Activated naive CD8-positive, alpha-beta T cell treated with anti-CD3 and anti-CD28 coated beads, Interleukin-2, amount 10 ng/mL, durations not matched to agents 7 days and 5 days (primary cell): Measurements from ENCODE around the gene CD8B2. TPM values are rescaled to one million over a fixed set of nuclear protein-coding genes. Genes with fewer than 3 reads are reported as not detected.
A peak's percentile ranks its signal among the peaks of the same experiment; 100 is the strongest.
"Not testable (repeated sequence)": the region's sequence is repeated elsewhere in the genome, so short reads cannot be mapped to it uniquely, and the experiment has no call there.

Experiments
- ATAC-seq: fragments of 150-1000 bp; cut with Tn5 transposase; one replicate; pipeline ENCODE4 v1.10.0; 2021; ENCODE audit warnings: low read depth, moderate library complexity
- POLR2A ChIA-PET: fragments of 350-600 bp; sonication (Branson Sonifier 250); formaldehyde crosslinking; loops from one replicate; lab custom pipeline; 2021; ENCODE audit warnings: antibody characterized with exemption; lab: Charles Lee
- DNase-seq: peaks from one replicate; pipeline ENCODE4 v3.0.0; 2021
- H3K27ac Mint-ChIP-seq: one replicate; pipeline ENCODE4 v1.8.0; 2022; ENCODE audit warnings: mild to moderate bottlenecking, mixed read lengths
- H3K27me3 Mint-ChIP-seq: one replicate; pipeline ENCODE4 v1.8.0; 2022; ENCODE audit warnings: mild to moderate bottlenecking, moderate library complexity, mixed read lengths
- H3K36me3 Mint-ChIP-seq: one replicate; pipeline ENCODE4 v1.8.0; 2021; ENCODE audit warnings: mild to moderate bottlenecking, mixed read lengths
- H3K4me1 Mint-ChIP-seq: one replicate; pipeline ENCODE4 v1.8.0; 2021; ENCODE audit warnings: mixed read lengths
- H3K4me3 Mint-ChIP-seq: one replicate; pipeline ENCODE4 v1.8.0; 2022; ENCODE audit warnings: mild to moderate bottlenecking, moderate library complexity, mixed read lengths
- H3K9me3 Mint-ChIP-seq: one replicate; pipeline ENCODE4 v1.8.0; 2021; ENCODE audit warnings: mixed read lengths
- total RNA-seq, 2 experiments: library from RNA; stranded (reverse); gene quantifications; one replicate each; pipeline ENCODE4 v1.2.3, GENCODE V29; 2021

CD8B2 gene
- total RNA-seq, 2 experiments from 2014 or later: 7.3 to 8.6 TPM

DNA sequence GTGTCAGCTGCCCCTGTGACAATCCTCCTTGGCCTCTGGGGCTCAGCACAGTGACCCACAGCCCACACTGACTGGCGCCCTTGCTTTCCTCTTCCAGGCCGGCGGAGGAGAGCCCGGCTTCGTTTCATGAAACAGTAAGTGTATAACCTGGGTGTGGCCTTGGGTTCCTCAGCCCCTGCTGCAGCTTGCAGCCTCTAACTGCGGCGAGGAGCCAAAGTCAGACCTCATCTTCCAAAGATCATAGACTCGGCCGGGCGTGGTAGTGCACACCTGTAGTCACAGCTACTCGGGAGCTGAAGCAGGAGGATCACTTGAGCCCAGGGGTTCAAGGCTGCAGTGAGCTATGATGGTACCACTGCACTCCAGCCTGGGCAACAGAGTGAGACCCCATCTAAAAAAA, 17.0 kb downstream of the CD8B2 start:
- H3K9me3 Mint-ChIP-seq, POLR2A ChIA-PET, H3K4me3 Mint-ChIP-seq, H3K4me1 Mint-ChIP-seq, DNase-seq, H3K36me3 Mint-ChIP-seq, H3K27me3 Mint-ChIP-seq, H3K27ac Mint-ChIP-seq: not testable (repeated sequence)
- ATAC-seq: peak; percentile 49

DNA sequence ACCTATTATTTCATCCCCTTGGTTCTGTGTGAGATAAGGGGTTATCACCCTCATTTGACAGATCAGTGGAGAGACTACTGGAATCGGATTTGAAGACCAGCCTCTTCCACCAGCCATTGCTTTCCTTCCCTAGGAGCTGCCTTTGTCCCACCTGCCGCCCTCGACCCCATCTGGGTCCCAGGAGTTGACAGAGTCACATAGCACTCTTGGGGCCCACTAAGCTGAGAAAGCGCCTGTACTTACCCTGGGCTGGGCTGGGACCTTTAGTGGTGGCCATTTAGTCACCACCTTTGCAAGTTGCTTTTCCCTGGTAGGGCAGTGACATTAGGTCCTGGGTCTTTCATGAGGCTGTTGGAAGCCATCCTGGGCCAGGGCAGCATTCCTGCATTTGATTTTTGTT, 17.6 kb downstream of the CD8B2 start:
- H3K27me3 Mint-ChIP-seq, H3K36me3 Mint-ChIP-seq, ATAC-seq, H3K4me1 Mint-ChIP-seq, H3K27ac Mint-ChIP-seq, H3K4me3 Mint-ChIP-seq, H3K9me3 Mint-ChIP-seq, POLR2A ChIA-PET, DNase-seq: not testable (repeated sequence)

DNA sequence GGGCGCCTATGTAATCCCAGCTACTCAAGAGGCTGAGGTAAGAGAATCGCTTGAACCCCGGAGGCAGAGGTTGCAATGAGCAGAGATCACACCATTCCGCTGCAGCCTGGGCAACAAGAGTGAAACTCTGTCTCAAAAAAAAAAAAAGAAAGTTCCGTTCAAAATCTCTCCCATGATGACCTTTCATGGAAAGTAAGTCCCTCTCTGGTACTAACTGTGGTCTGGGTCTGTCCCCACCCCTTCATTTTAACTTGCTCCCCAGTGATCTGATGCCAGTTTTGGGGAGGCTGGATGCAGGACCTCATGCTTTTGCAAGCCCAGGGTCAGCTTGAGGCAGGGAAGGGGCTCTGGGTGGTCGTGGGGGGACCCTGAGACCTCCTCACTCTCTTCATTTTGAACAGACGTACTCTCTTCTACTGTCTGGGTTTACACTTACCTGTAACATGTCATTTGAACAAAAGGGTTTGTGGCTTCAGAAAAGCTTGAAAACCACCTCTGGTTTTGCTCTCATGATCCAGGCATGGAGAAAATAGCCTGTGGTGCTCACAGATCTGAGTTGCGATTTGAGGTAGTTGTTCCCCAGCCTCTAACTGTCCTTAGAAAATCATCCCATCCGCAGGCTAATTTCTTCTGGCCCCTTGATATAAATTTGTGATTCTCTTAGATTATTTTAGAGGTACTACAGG, 19.0 kb downstream of the CD8B2 start:
- Mint-ChIP-seq H3K27ac (peak overlapping the region; percentile 85), H3K4me3 (peak overlapping the region; percentile 39)
- H3K36me3 Mint-ChIP-seq, H3K4me1 Mint-ChIP-seq, H3K9me3 Mint-ChIP-seq, POLR2A ChIA-PET, H3K27me3 Mint-ChIP-seq: not testable (repeated sequence)
- DNase-seq (peak; percentile 42), ATAC-seq (peak; percentile 70)

DNA sequence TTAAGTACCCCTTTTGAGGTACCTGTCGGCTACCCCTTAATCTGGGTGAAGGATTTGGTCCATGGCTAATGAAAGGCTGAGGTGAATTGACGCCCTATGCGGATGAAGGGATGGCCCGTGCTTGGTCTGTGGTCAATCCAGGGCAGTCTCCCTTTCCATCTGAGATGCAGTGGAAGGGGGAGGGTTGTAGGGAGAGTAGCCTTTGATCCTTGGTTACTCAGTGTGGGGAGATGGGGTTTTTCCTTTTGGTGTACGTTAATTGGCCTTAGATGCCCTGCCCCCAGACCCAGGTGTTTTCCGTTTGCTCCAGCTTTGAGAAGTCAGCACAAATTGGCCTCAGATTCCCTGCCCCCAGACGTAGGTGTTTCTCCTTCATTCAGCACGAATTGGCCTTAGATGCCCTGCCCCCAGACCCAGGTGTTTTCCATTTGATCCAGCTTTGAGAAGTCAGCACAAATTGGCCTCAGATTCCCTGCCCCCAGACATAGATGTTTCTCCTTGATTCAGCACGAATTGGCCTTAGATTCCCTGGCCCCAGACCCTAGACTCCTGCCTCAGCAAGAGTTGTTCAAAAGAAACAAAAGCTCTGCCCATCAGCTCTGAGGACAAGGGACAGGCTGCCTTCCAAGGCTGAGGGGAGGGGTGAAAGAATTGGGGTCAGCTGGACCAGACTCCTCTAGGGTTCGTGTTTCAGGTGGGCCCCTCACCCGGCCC, 21.7 kb downstream of the CD8B2 start:
- H3K36me3 Mint-ChIP-seq, H3K4me1 Mint-ChIP-seq, H3K9me3 Mint-ChIP-seq, H3K4me3 Mint-ChIP-seq, H3K27me3 Mint-ChIP-seq, ATAC-seq, H3K27ac Mint-ChIP-seq, DNase-seq: not testable (repeated sequence)
- POLR2A ChIA-PET: interaction anchor here (0.6 kb wide), 1 partner anchor 576 kb away, joined by 3 read pairs; no protein-coding TSS in a partner anchor

DNA sequence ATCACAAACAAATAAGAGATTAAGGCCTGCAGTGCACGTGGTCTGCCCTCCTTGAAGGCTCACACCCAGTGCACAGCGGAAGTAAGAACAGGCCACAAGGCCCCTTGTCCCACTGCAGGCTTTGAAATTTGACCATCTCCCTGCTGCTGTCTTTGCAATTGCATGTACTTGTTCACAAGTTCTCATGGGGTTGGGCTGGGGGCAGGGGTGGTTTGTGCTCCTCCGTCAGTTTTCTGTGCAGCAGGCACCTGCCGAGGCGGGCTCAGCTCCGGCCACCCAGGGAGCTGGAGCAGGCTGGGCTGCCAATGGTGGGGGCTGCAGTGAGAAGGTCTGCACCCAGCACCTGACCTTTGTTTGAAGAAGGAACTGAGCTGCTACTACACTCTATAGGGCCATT, 22.2 kb downstream of the CD8B2 start:
- not testable (repeated sequence) for H3K4me1 Mint-ChIP-seq, H3K27me3 Mint-ChIP-seq, DNase-seq, H3K9me3 Mint-ChIP-seq, H3K27ac Mint-ChIP-seq, H3K36me3 Mint-ChIP-seq, ATAC-seq, H3K4me3 Mint-ChIP-seq
- POLR2A ChIA-PET: interaction anchor here (0.6 kb wide), 1 partner anchor 577 kb away, joined by 3 read pairs; no protein-coding TSS in a partner anchor

DNA sequence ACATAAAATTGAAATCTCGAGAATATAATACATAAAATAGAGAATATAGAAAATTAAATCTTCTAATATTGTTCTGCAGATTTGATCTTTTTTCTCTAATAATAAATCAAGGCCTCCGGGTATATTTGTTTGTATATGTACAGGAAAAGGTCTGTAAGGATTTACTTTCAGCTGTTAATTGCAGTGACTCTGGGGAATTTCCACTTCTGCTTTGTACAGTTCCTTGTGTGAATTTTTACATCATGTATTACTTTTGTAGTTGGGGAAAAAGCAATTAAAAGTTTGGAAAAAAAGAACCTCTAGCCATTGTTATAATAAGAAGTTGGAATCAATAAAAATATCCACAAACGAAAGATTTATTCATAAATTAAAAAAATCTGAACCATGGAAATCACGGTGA, 23.6 kb downstream of the CD8B2 start:
- ATAC-seq, H3K36me3 Mint-ChIP-seq, DNase-seq, H3K4me3 Mint-ChIP-seq, POLR2A ChIA-PET, H3K9me3 Mint-ChIP-seq, H3K4me1 Mint-ChIP-seq, H3K27me3 Mint-ChIP-seq, H3K27ac Mint-ChIP-seq: not testable (repeated sequence)

DNA sequence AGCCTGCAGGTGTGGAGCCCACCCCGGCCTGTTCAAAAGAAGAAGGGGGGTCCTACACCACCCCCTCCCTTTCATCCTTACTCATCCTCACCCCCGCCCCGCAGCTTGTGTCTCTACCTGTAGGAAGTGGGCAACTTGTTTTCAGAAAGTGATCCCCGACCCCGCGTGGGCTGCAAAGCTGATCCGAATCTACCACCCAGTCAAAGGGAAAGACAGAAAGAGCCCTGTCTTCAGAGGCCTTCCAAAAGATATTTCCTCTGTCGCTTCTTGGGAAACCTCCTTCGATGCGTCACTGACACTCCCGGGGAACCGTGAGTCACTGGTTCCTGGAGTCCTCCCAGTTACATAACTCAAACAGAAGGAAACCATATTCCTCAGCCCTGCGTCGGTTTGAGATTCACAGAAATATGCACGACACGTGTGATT, 24.3 kb downstream of the CD8B2 start:
- H3K36me3 Mint-ChIP-seq, POLR2A ChIA-PET, H3K9me3 Mint-ChIP-seq, DNase-seq, H3K27ac Mint-ChIP-seq, H3K4me3 Mint-ChIP-seq, H3K4me1 Mint-ChIP-seq, H3K27me3 Mint-ChIP-seq: not testable (repeated sequence)
- ATAC-seq: peak; percentile 26

DNA sequence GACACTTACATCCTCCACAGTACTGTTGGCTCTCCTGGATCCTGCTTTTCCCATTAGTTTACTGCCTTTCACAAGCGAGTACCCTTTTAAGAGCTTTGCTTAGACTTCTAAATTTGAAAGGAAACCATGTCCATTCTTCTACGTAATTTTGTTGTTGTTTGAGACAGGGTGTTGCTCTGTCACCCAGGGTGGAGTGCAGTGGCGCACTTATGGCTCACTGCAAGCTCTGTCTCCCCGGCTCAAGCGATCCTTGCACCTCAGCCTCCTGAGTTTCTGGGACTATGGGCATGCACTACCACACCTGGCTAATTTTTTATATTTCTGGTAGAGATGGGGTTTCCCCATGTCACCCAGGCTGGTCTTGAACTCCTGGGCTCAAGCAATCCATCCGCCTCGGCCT, 24.8 kb downstream of the CD8B2 start:
- peak overlapping the region; percentile 65 for H3K27ac Mint-ChIP-seq
- DNase-seq, H3K9me3 Mint-ChIP-seq, H3K4me3 Mint-ChIP-seq, H3K27me3 Mint-ChIP-seq, H3K4me1 Mint-ChIP-seq, POLR2A ChIA-PET, H3K36me3 Mint-ChIP-seq: not testable (repeated sequence)
- peak; percentile 21 for ATAC-seq

DNA sequence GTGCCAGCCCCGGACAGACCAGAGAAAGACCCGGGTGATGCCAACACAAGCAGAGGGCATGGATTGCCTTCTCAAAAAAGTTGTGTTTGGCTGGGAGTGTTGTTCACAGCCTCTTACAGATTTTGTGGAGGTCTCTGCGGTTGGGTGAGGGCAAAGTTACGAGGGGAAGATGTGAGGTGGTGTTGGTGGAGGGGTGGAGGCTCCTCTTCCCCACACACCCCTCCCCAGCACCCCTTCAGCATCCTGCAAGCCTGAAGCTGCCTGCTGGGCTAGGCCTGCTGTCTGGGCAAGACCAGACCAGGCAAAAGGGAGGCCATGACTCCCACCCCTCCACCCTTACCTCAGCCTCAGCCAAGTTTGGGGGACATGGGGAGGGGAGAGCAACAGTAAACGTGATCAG, 26.2 kb downstream of the CD8B2 start:
- peak; percentile 57 for ATAC-seq
- POLR2A ChIA-PET, H3K4me1 Mint-ChIP-seq, H3K4me3 Mint-ChIP-seq, H3K27me3 Mint-ChIP-seq, H3K9me3 Mint-ChIP-seq, DNase-seq, H3K27ac Mint-ChIP-seq, H3K36me3 Mint-ChIP-seq: not testable (repeated sequence)

DNA sequence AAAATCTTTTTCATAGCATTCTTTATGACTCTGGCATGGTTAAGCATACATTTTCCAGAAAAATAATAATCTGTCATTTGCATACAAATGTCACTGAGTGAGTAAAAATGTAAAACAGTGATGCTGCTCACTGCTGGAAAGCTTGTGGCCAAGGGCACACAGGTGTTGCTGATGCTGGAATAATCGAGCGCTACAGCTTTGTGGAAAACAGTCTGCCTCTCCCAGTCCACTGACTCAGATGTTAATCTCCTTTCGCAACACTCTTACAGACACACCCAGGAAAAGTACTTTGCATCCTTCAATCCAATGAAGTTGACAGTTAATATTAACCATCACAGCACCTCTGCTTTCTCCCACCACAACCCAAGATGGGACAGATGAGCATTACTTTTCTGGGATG, 27.7 kb downstream of the CD8B2 start:
- H3K27ac Mint-ChIP-seq, H3K36me3 Mint-ChIP-seq, POLR2A ChIA-PET, ATAC-seq, H3K27me3 Mint-ChIP-seq, H3K4me1 Mint-ChIP-seq, H3K4me3 Mint-ChIP-seq, DNase-seq, H3K9me3 Mint-ChIP-seq: not testable (repeated sequence)

DNA sequence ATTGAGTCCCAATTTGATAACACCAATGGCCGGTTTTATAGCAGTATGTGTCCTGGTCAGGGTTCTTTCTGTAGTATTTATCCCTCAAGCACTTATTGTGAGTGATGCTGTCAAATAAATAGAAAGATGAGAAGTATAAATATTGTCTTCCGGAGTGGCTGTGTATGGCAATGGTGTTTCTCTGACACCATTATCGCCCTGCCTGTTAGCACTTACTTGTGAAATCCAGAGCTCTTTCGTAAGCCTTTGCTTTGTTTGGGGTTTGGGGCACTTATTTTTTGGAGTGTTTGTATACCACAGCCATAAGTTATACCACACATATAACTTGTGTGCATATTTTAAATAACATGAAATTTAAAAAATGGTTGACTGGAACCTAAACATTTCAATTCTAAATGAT, 29.3 kb downstream of the CD8B2 start:
- no peaks in the 10 kb centered on the region for H3K9me3 Mint-ChIP-seq
- H3K4me3 Mint-ChIP-seq: no peak overlapping the region
- peaks cover 2% of the 10 kb centered on the region for H3K27me3 Mint-ChIP-seq
- POLR2A ChIA-PET: no interaction called here
- peaks cover 1% of the 10 kb centered on the region for H3K36me3 Mint-ChIP-seq
- peaks cover 4% of the 10 kb centered on the region for H3K4me1 Mint-ChIP-seq
- H3K27ac Mint-ChIP-seq: no peak overlapping the region
- ATAC-seq: no peak
- no peak for DNase-seq

DNA sequence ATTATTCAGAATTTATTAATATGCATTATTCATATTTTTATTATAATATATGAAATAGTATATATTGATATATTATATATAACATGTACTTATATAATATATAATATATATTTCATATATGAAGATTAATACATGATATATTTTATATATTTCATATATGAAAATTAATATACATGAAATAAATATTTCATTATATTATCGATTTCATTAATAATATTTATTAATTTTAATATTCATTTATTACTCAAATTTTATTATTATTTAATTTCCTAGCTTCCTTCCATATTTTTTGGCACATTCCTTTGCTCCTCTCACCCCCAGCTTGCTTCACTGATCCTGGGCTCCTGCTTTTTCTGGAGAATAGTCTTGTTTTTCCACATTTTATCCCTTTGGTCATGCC, 29.7 kb downstream of the CD8B2 start:
- Mint-ChIP-seq H3K36me3 (peaks cover 1% of the 10 kb centered on the region), H3K9me3 (no peaks in the 10 kb centered on the region), H3K4me1 (peaks cover 4% of the 10 kb centered on the region), H3K27me3 (peaks cover 2% of the 10 kb centered on the region), H3K4me3 (no peak overlapping the region), H3K27ac (no peak overlapping the region)
- DNase-seq: no peak
- POLR2A ChIA-PET: no interaction called here
- no peak for ATAC-seq

DNA sequence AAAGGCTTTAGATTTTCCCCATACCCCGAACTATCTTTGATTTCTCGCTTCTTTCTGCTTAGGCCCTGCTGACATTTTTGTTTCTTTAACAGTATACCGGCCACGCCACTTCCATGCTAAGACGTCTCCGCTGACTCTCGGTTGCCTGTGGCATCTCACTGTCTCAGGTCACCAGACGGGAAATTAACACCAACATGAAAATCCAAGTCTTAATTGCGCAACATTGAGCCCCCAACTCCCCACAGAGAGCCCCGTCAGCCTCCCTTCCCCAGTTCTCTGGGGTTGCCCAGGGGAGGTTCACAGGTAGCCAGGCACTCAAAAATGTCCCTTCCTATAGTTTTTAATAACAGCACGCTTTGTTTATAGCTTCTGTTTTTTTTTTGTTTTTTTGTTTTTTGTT, 30.2 kb downstream of the CD8B2 start:
- DNase-seq (no peak), ATAC-seq (no peak)
- Mint-ChIP-seq H3K4me3 (no peak overlapping the region), H3K27ac (no peak overlapping the region), H3K27me3 (peaks cover 2% of the 10 kb centered on the region), H3K36me3 (peaks cover 1% of the 10 kb centered on the region), H3K4me1 (peaks cover under 1% of the 10 kb centered on the region), H3K9me3 (no peaks in the 10 kb centered on the region)
- POLR2A ChIA-PET: no interaction called here

DNA sequence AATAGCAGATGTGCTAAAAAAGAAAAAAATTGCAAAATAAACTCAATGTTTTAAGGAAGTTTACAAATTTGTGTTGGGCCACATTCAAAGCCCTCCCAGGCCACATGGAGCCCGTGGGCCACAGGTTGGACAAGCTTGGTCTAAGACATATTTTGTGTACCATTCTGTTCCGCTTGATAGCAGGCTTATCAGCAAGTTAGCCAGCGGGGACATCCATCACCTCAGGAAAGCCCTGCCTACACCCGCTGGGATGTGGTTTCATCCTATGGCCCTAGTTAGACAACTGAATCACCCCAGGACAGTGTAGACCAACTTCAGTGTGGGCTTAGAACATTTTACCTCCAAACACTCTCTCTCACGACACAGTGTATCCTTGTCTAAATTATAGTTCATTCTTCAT, 32.6 kb downstream of the CD8B2 start:
- POLR2A ChIA-PET: no interaction called here
- H3K9me3 Mint-ChIP-seq: peaks cover 11% of the 10 kb centered on the region
- ATAC-seq (no peak), DNase-seq (no peak)
- no peak overlapping the region for H3K4me3 Mint-ChIP-seq
- H3K27me3 Mint-ChIP-seq: peaks cover 2% of the 10 kb centered on the region
- H3K4me1 Mint-ChIP-seq: no peaks in the 10 kb centered on the region
- no peak overlapping the region for H3K27ac Mint-ChIP-seq
- H3K36me3 Mint-ChIP-seq: peaks cover 3% of the 10 kb centered on the region
